ENCODE data around the gene STIP1.

STIP1 gene

DNA sequence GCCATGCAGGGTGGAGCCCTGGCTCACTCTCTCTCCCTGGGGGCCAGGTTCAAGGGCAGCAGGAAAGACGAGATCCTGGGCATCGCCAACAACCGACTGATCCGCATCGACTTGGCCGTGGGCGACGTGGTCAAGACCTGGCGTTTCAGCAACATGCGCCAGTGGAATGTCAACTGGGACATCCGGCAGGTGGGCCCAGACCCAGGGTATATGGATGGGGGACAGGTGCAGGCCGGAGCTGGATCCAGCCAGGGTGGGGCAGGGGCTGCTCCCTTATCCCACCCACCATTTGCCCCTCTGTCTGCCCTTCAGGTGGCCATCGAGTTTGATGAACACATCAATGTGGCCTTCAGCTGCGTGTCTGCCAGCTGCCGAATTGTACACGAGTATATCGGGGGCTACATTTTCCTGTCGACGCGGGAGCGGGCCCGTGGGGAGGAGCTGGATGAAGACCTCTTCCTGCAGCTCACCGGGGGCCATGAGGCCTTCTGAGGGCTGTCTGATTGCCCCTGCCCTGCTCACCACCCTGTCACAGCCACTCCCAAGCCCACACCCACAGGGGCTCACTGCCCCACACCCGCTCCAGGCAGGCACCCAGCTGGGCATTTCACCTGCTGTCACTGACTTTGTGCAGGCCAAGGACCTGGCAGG is 37.2 kb downstream of the STIP1 start:
- DNase-seq (ENCODE audit: low read depth in 2 of 2) = no peak

DNA sequence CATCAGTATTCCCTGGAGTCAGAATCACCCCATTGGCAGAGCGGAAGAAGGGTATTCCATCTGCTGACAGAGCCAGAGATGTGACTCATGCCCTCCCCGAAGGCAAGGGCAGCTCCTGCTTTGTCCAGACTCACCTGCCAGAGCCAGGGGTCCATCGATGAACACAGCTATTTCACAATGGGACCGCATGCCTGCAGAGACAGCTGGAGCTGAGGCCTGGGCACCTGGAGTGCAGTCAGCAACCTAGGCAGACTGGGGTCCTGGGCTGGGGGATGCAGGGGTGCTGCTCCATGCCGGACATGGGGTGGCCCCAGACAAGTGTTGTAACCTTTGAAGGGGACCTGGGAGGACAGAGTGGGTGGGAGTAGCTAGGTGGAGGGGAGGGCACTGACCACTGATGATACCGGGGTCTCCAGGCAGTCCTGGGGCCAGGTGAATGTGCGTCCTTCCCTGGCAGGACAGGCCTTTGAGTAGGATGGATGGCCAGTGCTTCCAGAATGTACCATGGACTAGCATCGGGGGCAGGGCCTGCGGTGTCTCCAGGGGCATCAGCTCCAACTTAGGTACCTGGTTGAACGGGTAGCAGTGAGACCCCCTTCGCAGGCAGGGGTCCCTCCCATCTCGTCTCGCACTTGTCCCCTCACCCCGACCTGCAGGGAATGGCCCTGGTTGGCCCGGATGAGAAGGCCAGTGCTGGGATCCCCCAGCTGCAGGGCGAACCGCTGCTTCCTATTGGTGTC is 38.4 kb downstream of the STIP1 start:
- DNase-seq (ENCODE audit: low read depth in 2 of 2) = no peak

DNA sequence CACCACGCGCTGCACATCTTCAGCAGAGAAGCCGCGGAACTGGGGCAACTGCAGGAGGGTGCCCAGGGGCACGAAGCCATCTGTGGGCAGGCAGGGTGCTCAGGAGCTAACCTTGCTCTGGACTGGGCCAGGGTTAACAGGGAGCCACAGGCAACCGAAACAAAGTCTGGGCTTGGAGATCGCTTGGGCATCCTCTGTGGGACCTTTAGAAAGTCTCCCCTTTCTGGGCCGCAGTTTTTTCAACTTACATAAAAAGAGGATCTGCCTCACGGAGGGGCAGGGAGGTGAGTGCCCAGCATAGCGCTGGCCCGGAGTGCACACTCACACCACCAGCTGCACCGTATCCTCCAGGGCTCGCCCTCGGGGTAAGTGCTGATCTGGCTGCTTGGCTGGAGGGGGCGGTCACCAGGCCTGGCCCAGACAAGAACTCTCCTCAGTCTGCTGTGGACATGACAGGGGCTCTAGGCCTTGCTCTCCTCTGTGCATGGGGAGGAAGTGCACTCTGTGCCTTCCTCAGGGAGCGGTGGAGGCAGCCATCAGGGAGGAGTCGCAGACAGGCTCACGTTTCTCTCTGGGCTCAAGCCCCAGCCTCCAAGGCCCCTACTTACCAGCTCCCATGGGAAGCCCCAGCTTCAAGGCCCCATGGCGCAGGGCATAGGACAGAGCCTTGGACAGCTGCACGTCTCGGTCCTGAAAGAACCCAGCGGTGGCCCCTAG is 39.1 kb downstream of the STIP1 start:
- no peak for DNase-seq (ENCODE audit: low read depth in 2 of 2)

DNA sequence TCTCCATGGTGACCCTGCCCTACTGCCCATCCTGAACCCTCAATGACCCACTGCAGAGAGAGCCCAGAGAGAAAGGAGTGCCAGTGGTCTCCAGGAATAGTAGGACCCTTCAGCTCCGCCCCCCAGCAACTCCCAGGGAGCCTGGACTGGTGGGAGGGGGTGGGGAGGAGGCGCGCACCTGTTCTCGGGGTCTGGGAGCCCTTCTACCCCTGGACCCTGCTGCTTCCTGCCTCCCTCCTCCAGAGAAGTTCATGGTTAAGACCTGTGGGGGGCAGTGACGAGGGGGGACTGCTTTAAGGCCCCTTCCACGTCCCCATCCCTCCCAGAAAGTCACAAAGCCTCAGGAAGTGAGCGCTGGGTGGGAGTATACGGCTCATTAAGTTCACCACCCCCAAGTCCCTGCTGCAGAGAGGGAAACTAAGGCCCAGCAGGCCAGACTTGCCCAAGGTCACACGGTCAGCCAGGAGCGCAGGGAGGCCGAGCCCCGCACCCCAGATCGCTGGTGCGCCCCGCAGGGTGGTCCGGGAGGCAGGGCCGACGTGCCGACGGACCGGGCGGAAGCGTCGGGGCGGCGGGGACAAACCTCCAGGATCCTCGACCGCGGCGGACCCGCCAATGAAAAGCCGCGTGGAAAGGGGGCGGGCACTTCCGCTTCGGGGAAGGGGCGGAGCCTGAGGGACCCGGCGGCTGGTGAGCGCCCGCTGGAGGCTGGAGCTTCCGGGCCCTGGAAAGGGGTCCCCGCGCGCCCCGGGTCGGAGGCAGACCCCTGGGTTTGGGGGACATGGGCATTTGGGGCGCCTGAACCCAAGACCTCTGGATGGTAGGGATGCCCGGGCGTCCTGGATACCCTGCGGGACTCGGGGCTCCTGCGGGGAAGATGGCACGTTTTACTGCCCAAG is 39.9 kb downstream of the STIP1 start, which contains the start of the genes NUDT22 and TRPT1:
Gene NUDT22 (plus strand): TSS at position 667 of the 899 bp plus-strand sequence. CDS start 379 bp downstream, outside the sequence.
Gene TRPT1 (minus strand): TSS at position 579 of the 899 bp plus-strand sequence. CDS start 326 bp downstream, at position 253.
- peak; percentile 89 to 95 for DNase-seq (ENCODE audit: low read depth in 2 of 2)

DNA sequence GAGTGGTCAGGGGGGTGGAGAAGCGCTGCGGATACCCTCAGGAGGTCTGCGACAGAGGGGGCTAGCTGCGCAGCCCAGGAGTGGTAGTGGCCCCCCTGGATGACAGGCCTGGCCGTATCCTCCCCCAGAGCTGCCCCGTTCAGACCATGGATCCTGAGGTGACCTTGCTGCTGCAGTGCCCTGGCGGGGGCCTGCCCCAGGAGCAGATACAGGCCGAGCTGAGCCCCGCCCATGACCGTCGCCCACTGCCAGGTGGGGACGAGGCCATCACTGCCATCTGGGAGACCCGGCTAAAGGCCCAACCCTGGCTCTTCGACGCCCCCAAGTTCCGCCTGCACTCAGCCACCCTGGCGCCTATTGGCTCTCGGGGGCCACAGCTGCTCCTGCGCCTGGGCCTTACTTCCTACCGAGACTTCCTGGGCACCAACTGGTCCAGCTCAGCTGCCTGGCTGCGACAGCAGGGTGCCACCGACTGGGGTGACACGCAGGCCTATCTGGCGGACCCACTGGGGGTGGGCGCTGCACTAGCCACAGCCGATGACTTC is 40.6 kb downstream of the STIP1 start:
- DNase-seq (ENCODE audit: low read depth in 2 of 2) = no peak

DNA sequence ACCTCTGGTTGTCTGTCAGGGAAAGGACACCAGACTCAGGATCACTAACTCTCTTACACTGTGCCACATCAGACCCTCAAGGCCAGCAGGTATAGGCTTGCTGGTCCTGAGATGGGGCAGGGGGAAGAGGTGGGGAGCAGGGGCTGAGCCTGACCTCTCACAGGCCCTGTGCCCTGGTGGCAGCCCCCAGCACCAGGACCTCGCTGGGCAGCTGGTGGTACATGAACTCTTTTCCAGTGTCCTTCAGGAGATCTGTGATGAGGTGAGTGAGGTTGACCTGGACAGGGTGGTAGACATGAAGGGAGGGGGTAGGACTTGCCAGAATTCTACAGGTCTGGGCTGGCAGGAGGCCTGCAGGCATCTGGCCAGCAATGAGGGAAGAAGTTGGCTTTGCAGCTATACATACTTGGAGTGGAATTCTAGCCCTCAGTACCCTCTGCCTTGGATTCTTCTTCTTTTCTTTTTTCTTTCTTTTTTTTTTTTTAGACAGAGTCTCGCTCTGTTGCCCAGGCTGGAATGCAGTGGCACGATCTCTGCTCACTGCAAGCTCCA is 41.5 kb downstream of the STIP1 start:
- DNase-seq (ENCODE audit: low read depth in 2 of 2) = no peak

DNA sequence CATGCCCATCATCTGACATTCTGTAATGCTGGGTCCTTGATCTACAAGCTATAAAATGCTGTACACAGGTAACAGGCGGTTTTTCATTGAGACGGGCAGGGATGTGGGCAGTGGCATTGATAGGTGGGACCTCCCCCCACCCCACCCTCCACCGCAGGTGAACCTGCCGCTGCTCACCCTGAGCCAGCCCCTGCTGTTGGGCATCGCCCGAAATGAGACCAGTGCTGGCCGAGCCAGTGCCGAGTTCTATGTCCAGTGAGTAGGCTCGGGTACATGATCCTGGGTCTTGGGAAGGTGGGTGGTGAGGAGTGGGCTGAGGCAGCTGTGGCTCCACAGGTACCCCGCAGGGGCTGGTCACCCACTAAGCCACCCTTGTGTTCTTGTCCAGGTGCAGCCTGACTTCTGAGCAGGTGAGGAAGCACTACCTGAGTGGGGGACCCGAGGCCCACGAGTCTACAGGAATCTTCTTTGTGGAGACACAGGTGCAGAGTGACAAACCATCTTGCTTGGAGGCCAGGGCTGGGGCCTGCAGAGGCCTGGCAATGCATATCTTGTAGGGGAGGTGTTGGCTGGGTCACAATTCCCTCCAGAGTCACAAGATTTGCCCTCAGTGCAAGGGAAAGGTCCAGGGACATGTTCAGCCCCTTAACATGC is 43.2 kb downstream of the STIP1 start:
- no peak for DNase-seq (ENCODE audit: low read depth in 2 of 2)

DNA sequence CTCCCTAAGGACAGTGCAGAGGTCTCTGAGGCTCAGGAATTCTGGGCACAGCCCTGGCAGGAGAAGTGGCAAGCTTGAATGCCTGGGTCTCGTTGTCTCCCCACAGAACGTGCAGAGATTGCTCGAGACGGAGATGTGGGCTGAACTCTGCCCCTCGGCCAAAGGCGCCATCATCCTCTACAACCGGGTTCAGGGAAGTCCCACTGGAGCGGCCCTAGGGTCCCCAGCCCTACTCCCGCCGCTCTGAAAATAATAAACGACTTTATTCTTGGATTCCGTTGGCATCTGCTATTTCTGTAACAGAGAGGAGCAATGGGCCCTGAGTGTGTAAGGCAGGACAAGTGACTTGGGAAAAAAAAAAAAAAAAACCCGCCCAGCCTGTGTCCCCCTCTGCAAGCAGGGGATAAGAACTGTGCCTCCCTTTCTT is 43.8 kb downstream of the STIP1 start:
- no peak for DNase-seq (ENCODE audit: low read depth in 2 of 2)

DNA sequence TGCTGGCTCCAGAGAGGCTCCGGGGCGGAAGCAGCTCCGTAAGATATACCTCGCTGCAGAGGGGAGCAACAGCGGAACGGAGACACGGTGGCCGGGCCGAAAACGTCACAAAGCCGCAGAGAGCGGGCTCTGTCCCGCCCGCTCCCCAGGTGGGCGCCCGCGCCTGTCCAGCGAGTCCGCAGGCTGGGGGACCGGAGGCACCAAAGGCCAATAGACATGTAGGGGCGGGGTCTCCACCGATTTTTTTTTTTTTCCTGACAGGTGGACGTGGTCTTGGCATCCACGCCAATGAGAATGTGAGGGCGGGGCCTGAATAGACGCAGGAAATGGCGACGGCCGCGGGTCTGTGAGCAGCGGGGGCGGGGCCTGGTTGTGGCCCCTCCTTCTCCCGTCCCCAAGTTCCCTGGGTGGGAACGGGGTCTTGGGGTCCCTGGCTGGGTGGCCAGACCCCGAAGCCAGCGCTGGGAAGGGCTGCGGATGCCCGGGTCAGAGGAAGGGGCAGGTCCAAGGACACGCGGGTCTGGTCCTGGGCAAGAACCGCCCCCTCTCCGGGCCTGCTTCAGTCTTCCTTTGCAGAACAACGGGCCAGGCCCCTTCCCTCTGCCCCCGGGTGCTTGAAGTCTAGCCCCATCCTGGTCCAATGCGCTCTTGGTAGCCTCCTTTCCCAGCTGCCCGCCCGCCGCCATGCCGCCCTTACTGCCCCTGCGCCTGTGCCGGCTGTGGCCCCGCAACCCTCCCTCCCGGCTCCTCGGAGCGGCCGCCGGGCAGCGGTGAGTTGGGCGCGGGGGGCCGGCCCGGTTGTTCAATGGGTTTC is 44.4 kb downstream of the STIP1 start, which contains the start of gene DNAJC4:
Gene DNAJC4 (plus strand): TSS at position 378 of the 814 bp plus-strand sequence. CDS start 307 bp downstream, at position 685.
- peak; percentile 75 to 88 for DNase-seq (ENCODE audit: low read depth in 2 of 2)

DNA sequence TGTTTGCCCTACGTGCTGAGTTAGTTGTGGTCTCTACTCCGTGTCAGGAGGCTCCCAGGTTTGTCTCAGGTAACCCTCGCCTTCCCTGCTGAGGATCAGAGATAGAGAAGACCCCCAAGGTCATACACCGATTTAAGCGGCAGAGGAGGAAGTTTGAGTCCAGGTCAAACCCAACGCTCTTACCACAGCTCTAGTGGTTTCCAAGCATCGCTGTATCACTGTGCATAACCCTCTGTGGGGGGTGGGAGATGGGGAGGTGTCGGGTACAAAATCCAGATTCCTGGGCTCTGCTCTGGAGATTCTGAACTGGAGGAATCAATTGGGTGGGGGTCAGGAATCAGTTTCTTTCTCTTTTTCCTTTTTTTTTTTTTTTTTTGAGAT is 45.0 kb downstream of the STIP1 start:
- no peak for DNase-seq (ENCODE audit: low read depth in 2 of 2)

DNA sequence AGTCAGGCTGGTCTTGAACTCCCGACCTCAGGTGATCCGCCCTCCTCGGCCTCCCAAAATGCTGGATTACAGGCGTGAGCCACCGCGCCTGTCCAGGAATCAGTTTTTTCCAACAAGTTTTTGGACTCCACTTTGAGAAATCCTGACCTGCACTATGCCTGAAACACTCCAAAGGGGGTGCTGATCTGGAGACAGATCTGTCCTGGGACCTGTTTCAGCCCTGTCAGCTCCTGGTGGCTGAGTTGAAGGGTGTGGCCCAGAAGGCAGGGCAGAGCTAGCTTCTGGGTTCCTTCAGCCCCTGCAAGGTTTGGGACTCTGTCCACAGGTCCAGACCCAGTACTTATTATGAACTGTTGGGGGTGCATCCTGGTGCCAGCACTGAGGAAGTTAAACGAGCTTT is 45.6 kb downstream of the STIP1 start:
- no peak for DNase-seq (ENCODE audit: low read depth in 2 of 2)

DNA sequence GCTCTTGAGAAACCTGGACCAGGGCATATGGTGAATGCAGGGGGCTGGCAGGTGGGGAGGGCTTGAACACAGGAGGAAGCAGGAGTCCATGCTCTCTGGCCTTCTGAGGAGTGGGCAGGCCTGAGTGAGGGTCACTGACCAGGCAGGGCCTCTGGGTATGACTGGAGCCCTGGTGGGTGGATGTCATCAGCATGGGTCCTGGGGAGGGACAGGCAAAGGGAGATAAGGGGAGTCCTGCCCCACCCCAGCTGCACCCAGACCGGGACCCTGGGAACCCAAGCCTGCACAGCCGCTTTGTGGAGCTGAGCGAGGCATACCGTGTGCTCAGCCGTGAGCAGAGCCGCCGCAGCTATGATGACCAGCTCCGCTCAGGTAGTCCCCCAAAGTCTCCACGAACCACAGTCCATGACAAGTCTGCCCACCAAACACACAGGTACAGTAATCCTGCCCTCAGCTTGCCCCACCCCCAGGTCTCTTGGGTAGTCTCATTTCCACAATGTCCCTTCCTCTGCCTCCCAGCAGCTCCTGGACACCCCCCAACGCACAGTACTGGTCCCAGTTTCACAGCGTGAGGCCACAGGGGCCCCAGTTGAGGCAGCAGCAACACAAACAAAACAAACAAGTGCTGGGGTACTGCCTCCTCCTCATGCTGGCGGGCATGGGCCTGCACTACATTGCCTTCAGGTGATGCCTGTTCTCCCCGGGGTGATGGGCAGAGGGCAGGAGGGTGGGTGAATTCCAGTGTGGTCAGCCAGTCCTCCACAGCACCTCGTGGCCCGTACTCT is 46.4 kb downstream of the STIP1 start:
- DNase-seq (ENCODE audit: low read depth in 2 of 2) = no peak

DNA sequence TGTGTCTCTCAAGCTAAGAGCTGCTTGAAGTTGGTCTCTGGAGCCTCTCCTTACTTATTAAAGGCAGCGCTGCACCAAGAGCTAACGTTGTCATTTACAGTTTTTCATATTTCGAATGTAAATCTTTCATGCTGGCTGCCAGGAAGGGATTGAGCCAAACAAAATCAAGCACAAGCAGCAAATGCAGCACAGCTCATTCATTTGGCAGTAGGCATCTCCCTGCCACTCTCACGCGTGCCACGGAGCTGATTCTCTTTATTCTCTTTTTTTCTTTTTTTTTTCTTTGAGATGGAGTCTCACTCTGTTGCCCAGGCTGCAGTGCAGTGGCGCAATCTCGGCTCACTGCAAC is 47.0 kb downstream of the STIP1 start:
- no peak for DNase-seq (ENCODE audit: low read depth in 2 of 2)

DNA sequence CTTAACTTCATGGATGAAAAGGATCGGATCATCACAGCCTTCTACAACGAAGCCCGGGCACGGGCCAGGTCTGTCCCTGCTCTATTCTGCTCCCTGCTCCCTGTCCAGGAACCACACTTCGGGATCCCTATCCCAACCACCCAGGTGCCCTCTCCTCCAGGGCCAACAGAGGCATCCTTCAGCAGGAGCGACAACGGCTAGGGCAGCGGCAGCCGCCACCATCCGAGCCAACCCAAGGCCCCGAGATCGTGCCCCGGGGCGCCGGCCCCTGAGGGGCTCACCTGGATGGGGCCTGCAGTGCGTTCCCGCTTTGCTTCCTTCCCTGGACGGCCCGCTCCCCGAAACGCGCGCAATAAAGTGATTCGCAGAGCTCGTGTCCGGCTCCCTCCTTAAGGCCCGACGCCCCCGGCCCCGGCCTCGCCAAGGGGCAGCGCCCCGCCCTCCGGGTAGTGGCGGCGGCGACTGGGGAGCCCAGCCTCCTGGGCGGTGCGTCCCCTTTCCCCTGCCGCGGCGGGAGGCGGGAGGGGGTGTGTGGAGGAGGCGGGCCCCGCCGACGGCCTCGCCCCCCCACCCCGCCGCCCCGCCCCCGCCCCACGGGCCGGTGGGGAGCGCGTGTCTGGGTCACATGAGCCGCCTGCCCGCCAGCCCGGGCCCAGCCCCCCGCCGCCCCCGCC is 48.1 kb downstream of the STIP1 start, which contains the start of gene VEGFB:
Gene VEGFB (plus strand): TSS at position 672 of the 674 bp plus-strand sequence. CDS start 250 bp downstream, outside the sequence.
- DNase-seq (ENCODE audit: low read depth in 2 of 2) = peak in 1 of 2 experiments; percentile 60

DNA sequence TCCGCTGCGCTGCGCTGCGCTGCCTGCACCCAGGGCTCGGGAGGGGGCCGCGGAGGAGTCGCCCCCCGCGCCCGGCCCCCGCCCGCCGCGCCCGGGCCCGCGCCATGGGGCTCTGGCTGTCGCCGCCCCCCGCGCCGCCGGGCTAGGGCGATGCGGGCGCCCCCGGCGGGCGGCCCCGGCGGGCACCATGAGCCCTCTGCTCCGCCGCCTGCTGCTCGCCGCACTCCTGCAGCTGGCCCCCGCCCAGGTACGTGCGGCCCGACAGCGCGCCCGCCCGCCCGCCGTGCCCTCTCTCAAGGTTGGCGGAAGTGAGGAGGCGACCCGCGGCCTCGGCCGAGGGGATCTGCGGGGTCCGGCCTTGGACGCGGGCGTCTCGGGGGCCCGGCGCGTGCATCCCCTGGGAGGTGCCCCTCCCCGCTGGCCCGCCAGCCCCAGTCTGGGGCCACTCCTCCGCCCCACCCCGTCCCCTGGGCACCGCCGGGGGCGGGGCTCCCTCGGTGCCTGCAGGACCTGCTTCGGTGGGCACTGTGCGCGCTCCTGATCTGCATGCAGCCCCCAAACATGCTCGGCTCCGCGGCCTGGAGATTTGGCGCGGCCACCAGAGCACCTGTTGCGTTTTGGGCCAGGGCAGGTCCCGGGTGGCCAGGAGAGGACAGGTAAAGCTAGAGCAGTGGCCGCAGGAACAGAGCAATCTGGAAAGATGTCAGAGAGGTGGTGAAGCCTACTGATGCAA is 48.8 kb downstream of the STIP1 start:
- no peak for DNase-seq (ENCODE audit: low read depth in 2 of 2)

DNA sequence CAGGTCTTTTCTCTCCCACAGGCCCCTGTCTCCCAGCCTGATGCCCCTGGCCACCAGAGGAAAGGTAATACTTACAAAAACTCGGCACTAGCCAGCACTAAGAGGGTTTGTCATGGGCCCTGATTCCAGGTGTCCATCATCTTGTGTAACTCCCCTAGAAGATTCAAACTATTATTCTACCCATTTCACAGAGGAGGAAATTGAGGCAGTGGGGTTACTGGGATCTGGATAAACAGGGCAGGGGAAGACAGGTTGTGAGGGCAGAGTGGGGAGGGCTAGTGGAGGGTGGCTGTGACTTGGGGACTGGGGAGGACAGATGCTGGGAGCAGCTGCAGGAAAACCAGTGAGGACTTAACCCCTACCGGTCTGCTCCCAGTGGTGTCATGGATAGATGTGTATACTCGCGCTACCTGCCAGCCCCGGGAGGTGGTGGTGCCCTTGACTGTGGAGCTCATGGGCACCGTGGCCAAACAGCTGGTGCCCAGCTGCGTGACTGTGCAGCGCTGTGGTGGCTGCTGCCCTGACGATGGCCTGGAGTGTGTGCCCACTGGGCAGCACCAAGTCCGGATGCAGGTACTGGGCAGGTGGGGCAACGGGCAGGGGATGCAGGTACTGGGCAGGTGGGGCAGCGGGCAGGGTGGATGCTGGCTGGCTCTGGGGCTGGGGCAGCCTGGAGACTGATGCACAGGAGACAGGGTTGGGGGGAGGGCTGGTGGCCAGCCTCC is 49.6 kb downstream of the STIP1 start:
- DNase-seq (ENCODE audit: low read depth in 2 of 2) = no peak

Measured in stimulated activated CD4-positive, alpha-beta T cell treated with anti-CD3 and anti-CD28 coated beads, Interleukin-12 subunit alpha, Interleukin-12 subunit beta, amount 100 ng/mL, for 24 hours (primary cell).